Activated CD4-positive, alpha-beta T cell treated with anti-CD3 and anti-CD28 coated beads for 36 hours (primary cell): Measurements from ENCODE around the gene CSNK2A2. TPM values are rescaled to one million over a fixed set of nuclear protein-coding genes. Genes with fewer than 3 reads are reported as not detected.
A peak's percentile ranks its signal among the peaks of the same experiment; 100 is the strongest.

Experiments used
- ATAC-seq: fragments of 200-7000 bp; cut with Tn5 transposase; one replicate; pipeline ENCODE4 v1.10.0; 2021; ENCODE audit warnings: mild to moderate bottlenecking, moderate library complexity
- CTCF ChIA-PET: fragments of 350-600 bp; sonication (Branson Sonifier 250); formaldehyde crosslinking; loops from one replicate; lab custom pipeline; 2021; ENCODE audit warnings: antibody characterized with exemption; lab: Charles Lee
- POLR2A ChIA-PET: fragments of 350-600 bp; sonication (Branson Sonifier 250); formaldehyde crosslinking; loops from one replicate; lab custom pipeline; 2021; ENCODE audit warnings: antibody characterized with exemption, inconsistent platforms; lab: Charles Lee
- DNase-seq: peaks from one replicate; pipeline ENCODE4 v3.0.0-alpha.2; 2020
- H3K27ac Mint-ChIP-seq: one replicate; pipeline ENCODE4 v1.8.0; 2021; ENCODE audit warnings: mixed read lengths
- H3K27me3 Mint-ChIP-seq: one replicate; pipeline ENCODE4 v1.8.0; 2021; ENCODE audit warnings: mixed read lengths
- H3K36me3 Mint-ChIP-seq: one replicate; pipeline ENCODE4 v1.8.0; 2021; ENCODE audit warnings: low read depth, mixed read lengths
- H3K4me1 Mint-ChIP-seq: one replicate; pipeline ENCODE4 v1.8.0; 2021; ENCODE audit warnings: mixed read lengths
- H3K4me3 Mint-ChIP-seq: one replicate; pipeline ENCODE4 v1.8.0; 2021; ENCODE audit warnings: mild to moderate bottlenecking, moderate library complexity, mixed read lengths
- H3K9me3 Mint-ChIP-seq: one replicate; pipeline ENCODE4 v1.8.0; 2021; ENCODE audit warnings: low read depth, mixed read lengths
- intact Hi-C, 2 experiments: fragments of 100-400 bp; cut with DNase I in 1 of 2; cut with micrococcal nuclease in 1 of 2; formaldehyde crosslinking; loops; one replicate each; pipeline versions ENCODE4 v1.14.2 to v1.15.1; 2022 to 2024; cut with DNase I, micrococcal nuclease
- total RNA-seq, 2 experiments: library from RNA; stranded (reverse); gene quantifications; one replicate each; pipeline ENCODE4 v1.2.3, GENCODE V29; 2021

Gene CSNK2A2
- total RNA-seq, 2 experiments from 2014 or later, result 85.9 to 92.2 TPM

DNA sequence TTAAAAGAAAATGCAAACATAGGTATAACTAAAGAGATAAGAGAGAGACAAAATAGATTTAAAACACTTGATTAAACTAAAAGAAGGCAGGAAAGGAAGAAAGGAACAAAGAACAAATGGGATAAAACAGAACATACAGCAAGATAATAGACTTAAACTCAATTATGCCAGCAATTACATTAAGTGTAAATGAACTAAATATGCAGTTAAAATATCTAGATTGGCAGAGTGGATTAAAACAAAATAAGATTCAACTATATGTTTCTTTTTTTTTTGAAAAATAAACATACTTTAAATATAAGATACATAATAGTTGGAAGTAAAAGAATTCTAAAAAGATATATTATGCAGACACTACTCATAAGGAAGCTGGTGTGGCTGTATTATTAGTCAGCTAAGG, 59.1 kb downstream of the CSNK2A2 start:
- ChIA-PET CTCF (interaction anchor here (1.1 kb wide), 1 partner anchor 17 kb away, joined by 4 read pairs; no protein-coding TSS in a partner anchor), POLR2A (no interaction called here)
- Mint-ChIP-seq H3K4me3 (no peak overlapping the region), H3K27me3 (no peaks in the 10 kb centered on the region), H3K27ac (no peak overlapping the region), H3K36me3 (peaks cover 17% of the 10 kb centered on the region), H3K4me1 (no peaks in the 10 kb centered on the region), H3K9me3 (peaks cover 2% of the 10 kb centered on the region)
- ATAC-seq (no peak), DNase-seq (no peak)
- intact Hi-C loops, result no loop called here

DNA sequence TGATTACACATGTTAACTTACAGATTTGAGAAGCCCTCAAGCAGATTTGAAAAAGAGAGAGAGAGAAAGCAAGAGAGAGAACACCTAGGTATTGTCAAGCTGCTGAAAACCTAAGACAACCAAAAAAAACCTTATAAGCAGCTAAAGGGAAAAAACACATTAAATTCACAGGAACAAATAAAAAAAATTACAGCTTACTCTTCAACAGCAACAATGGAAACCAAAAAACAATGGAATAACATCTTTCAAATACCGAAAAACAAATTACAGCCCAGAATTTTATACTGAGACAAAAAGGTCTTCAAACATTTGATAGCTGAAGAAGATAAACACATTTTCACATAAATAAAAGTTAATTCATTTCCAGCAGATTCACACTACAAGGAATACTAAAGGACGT, 60.3 kb downstream of the CSNK2A2 start:
- no peaks in the 10 kb centered on the region for H3K4me1 Mint-ChIP-seq
- ChIA-PET POLR2A (interaction anchor here (0.7 kb wide), 1 partner anchor 24 kb away, joined by 3 read pairs; no protein-coding TSS in a partner anchor), CTCF (interaction anchor here (1.1 to 1.3 kb wide), 2 partner anchors 10 to 16 kb away, joined by 3 to 4 read pairs; no protein-coding TSS in a partner anchor)
- DNase-seq (no peak), ATAC-seq (no peak)
- peaks cover 2% of the 10 kb centered on the region for H3K9me3 Mint-ChIP-seq
- H3K27me3 Mint-ChIP-seq, result no peaks in the 10 kb centered on the region
- intact Hi-C loops, result no loop called here
- no peak overlapping the region for H3K27ac Mint-ChIP-seq
- peaks cover 17% of the 10 kb centered on the region for H3K36me3 Mint-ChIP-seq
- no peak overlapping the region for H3K4me3 Mint-ChIP-seq

DNA sequence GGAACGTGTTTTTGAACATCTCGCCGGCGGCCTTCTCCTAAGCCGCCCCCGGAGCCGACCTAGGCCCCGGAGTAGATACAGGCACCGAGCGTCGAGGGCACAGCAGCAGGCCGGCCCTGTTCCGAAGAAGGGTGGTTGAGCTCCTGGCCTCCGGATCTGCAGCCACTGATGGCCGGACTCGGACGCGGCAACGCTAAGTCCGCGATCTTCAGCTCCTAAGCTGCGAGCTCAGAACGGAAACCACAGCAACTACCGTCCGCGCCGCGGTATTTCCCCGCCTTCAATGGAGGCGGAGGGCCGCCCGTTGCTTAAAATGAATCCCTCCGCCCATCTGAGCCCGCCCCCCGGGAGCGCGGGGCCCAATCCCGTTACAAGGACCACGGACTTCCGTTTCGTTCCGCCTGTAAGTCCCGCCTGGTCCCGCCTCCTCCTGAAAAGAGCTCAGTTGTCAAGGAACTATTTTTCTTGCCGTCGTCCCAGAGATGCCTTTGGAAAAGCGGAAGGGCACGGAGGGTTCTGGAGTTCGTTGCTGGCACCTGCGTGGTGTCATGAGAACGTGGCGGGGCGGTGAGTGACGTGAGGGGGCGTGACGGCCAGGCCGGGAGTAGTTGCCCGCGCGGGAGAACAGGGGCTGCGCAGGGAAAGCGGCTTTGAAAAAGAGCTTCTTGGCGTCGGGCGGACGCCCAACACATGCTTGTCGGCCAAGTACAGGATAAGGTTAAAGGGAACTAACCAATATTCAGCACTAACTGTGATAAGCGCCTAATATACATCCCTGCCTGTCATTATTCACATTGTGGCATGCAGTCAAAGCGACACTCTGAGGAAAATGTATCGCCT, 68.6 kb downstream of the CSNK2A2 start, which contains the start of gene CFAP20:
TSS of gene CFAP20 (minus strand) at position 285 of the 840 bp plus-strand sequence. CDS start at position 19, 266 bp downstream.
- DNase-seq (peak; percentile 98), ATAC-seq (peak; percentile 94)
- peak within 1 kb of the TSS; percentile 84 for H3K27ac Mint-ChIP-seq
- POLR2A ChIA-PET, result interaction anchor here (0.8 to 1.4 kb wide), 12 partner anchors 15 to 627 kb away, joined by 3 to 7 read pairs (median 4); partner anchors contain the start of genes GINS3 and USB1
- CTCF ChIA-PET, result interaction anchor here (0.6 to 1.9 kb wide), 9 partner anchors 10 to 252 kb away, joined by 3 to 6 read pairs (median 3); partner anchors contain the start of gene ZNF319
- H3K4me1 Mint-ChIP-seq, result peaks cover 38% of the 10 kb centered on the region
- no peaks in the 10 kb centered on the region for H3K9me3 Mint-ChIP-seq
- H3K4me3 Mint-ChIP-seq, result peak within 1 kb of the TSS; percentile 75
- H3K27me3 Mint-ChIP-seq, result no peaks in the 10 kb centered on the region
- no peaks in the 10 kb centered on the region for H3K36me3 Mint-ChIP-seq
- intact Hi-C loops, result loop anchor here (1.0 to 5.0 kb wide), 17 partner anchors 69 to 1197 kb away; partner anchors contain the start of genes CSNK2A2 (in 2 of the 2), GINS3 (in 2 of the 2), MMP15 (in 2 of the 2) and ARL2BP (in 1 of the 2)

DNA sequence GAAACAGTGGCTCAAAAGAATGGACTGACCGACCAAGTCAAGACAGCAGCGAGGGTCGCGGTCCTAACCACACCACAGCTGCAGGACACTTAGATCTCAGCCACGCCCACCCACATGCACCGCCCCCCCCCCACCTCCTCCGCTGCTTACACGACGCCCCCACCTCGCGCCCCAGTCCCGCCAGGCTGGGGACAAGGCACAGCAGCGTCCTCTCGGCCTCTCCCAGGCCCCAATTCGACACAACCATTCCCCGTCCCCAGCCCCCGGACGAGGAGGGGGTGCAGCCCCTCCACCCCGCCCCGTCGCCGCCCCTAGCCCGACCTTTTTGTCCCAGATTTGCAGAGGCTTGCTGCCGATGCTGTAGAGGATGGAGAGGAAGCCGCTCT, 69.2 kb downstream of the CSNK2A2 start:
- no peak for ATAC-seq
- DNase-seq, result no peak
- ChIA-PET POLR2A (interaction anchor here (1.0 to 1.4 kb wide), 6 partner anchors 31 to 627 kb away, joined by 3 to 6 read pairs (median 4); partner anchors contain the start of genes GINS3 and USB1), CTCF (interaction anchor here (0.6 to 1.9 kb wide), 8 partner anchors 9 to 252 kb away, joined by 3 to 6 read pairs (median 3); partner anchors contain the start of gene ZNF319)
- Mint-ChIP-seq H3K27ac (peak overlapping the region; percentile 84), H3K9me3 (no peaks in the 10 kb centered on the region), H3K4me3 (peak overlapping the region; percentile 75), H3K36me3 (no peaks in the 10 kb centered on the region), H3K27me3 (no peaks in the 10 kb centered on the region), H3K4me1 (peaks cover 44% of the 10 kb centered on the region)
- intact Hi-C loops, result loop anchor here (1.0 to 5.0 kb wide), 17 partner anchors 70 to 1196 kb away; partner anchors contain the start of genes CSNK2A2 (in 2 of the 2), GINS3 (in 2 of the 2), MMP15 (in 2 of the 2) and ARL2BP (in 1 of the 2)

DNA sequence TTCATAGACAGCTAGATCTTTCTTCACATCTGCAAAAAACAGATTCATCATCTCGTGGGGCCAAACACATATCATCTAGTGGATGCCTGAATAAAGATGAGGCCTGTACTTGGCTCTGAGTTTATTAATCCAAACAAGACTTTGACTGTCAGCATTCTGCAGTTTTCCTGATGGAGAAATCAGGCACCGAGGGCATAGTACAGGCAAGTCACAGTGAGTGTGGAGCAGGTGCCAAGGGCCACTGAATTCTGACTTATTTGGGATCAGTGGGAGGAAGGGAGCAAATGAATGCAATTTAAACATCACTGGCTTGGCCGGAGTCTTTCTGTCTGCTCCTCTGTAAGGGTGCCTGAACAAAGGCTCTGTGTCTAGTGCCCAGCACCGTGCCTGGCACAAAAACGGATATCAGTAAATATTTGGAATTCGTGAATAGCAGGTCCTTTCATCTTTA, 69.7 kb downstream of the CSNK2A2 start:
- no peak for ATAC-seq
- no peaks in the 10 kb centered on the region for H3K9me3 Mint-ChIP-seq
- H3K4me1 Mint-ChIP-seq, result peaks cover 44% of the 10 kb centered on the region
- intact Hi-C loops, result loop anchor here (2.0 to 5.0 kb wide), 7 partner anchors 231 to 1196 kb away; partner anchors contain the start of genes ARL2BP (in 1 of the 2), CIAPIN1 (in 1 of the 2), COQ9 (in 1 of the 2) and GINS3 (in 1 of the 2)
- H3K4me3 Mint-ChIP-seq, result peak overlapping the region; percentile 75
- no peak for DNase-seq
- ChIA-PET CTCF (interaction anchor here (0.7 to 1.9 kb wide), 4 partner anchors 9 to 173 kb away, joined by 3 to 4 read pairs (median 4); no protein-coding TSS in a partner anchor), POLR2A (interaction anchor here (0.8 kb wide), 1 partner anchor 105 kb away, joined by 3 read pairs; no protein-coding TSS in a partner anchor)
- H3K27ac Mint-ChIP-seq, result peak overlapping the region; percentile 61
- no peaks in the 10 kb centered on the region for H3K36me3 Mint-ChIP-seq
- no peaks in the 10 kb centered on the region for H3K27me3 Mint-ChIP-seq

DNA sequence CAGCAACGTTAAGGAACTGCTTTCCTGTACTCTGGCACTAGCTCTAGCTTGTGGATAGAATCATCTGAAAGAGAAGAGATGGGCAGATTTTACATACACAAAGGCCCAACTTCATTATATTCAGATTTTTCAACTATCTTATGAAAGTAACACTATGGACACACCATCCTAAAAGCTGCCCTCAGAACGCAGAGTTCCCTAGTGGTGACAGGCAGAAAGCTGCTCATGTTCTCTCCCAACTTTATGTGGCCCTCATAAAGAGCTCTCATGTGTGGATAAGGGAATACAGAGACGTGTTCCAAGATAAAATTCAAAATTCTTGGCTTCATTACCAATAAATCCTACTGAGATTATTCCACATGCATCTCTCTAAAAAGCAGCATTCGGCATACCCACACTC, 70.3 kb downstream of the CSNK2A2 start:
- H3K27ac Mint-ChIP-seq, result peak overlapping the region; percentile 61
- H3K27me3 Mint-ChIP-seq, result no peaks in the 10 kb centered on the region
- no peaks in the 10 kb centered on the region for H3K9me3 Mint-ChIP-seq
- H3K36me3 Mint-ChIP-seq, result no peaks in the 10 kb centered on the region
- CTCF ChIA-PET, result interaction anchor here (0.6 to 1.9 kb wide), 11 partner anchors 10 to 173 kb away, joined by 3 to 5 read pairs (median 3); no protein-coding TSS in a partner anchor
- intact Hi-C loops, result loop anchor here (2.0 to 5.0 kb wide), 7 partner anchors 230 to 1195 kb away; partner anchors contain the start of genes ARL2BP (in 1 of the 2), CIAPIN1 (in 1 of the 2), COQ9 (in 1 of the 2) and GINS3 (in 1 of the 2)
- DNase-seq (no peak), ATAC-seq (no peak)
- H3K4me3 Mint-ChIP-seq, result peak overlapping the region; percentile 75
- POLR2A ChIA-PET, result interaction anchor here (0.5 to 0.8 kb wide), 2 partner anchors 52 to 104 kb away, joined by 3 to 6 read pairs; no protein-coding TSS in a partner anchor
- peaks cover 46% of the 10 kb centered on the region for H3K4me1 Mint-ChIP-seq

DNA sequence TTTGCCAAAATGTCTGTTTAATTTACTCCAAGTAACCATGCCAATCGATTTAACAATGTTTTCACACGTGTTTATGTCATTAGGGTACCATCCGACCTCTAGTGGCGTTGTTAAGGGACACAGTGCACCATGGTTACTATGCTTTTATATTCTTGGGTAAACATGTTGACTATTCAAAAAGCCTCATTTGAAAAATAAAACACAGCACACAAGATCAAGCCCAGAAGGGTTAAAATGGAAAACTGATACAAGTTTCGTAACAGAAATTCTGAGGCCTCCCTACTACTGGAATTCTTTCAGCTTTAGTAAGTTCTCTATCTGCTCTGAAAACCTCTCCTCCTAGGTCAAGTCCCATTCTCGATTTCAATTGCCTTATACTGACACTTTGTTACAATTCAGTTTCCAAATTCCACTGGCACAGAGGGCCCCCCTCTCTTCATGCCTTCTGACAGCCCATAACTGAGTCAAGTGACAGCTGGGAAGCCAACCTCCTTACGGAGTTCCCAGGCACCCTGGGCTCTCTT, 70.8 kb downstream of the CSNK2A2 start:
- intact Hi-C loops, result loop anchor here (5.0 kb wide), 4 partner anchors 230 to 1195 kb away; partner anchors contain the start of genes CIAPIN1 (in 1 of the 2), COQ9 (in 1 of the 2) and HERPUD1 (in 1 of the 2)
- peak overlapping the region; percentile 75 for H3K4me3 Mint-ChIP-seq
- peak; percentile 38 for DNase-seq
- ChIA-PET CTCF (interaction anchor here (0.6 to 2.7 kb wide), 15 partner anchors 10 to 174 kb away, joined by 3 to 16 read pairs (median 3); no protein-coding TSS in a partner anchor), POLR2A (interaction anchor here (0.5 kb wide), 1 partner anchor 51 kb away, joined by 6 read pairs; no protein-coding TSS in a partner anchor)
- no peaks in the 10 kb centered on the region for H3K9me3 Mint-ChIP-seq
- H3K4me1 Mint-ChIP-seq, result peaks cover 50% of the 10 kb centered on the region
- no peaks in the 10 kb centered on the region for H3K36me3 Mint-ChIP-seq
- peak overlapping the region; percentile 47 for H3K27ac Mint-ChIP-seq
- no peaks in the 10 kb centered on the region for H3K27me3 Mint-ChIP-seq
- ATAC-seq, result no peak

DNA sequence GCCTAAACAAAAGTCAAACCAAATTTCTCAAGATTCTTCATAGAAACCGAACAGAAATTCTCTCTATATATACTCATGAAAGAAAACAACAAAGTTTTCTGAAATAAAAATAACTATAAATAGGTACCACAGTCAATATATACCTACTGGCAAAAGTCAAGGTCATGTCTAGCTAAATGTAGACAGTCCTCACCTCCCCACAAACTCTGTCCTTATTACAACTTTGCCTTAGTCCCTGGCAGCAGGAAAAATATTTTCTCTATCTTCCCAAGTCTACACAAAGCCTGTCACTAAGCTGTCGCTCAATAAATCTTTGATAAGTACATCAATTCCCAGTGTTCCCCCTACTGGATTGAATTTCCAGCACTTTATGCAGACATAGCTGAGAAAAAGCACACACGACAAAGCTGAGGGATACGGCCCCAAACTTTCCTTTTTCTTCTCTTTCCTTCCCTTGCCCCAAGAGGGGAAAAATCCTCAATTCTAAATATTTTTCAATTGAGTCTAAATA, 71.4 kb downstream of the CSNK2A2 start:
- H3K4me1 Mint-ChIP-seq, result peaks cover 56% of the 10 kb centered on the region
- intact Hi-C loops, result loop anchor here (1.0 to 5.0 kb wide), 5 partner anchors 106 to 1194 kb away; partner anchors contain the start of genes CIAPIN1 (in 1 of the 2), COQ9 (in 1 of the 2) and HERPUD1 (in 1 of the 2)
- ChIA-PET CTCF (interaction anchor here (0.7 to 2.7 kb wide), 10 partner anchors 10 to 107 kb away, joined by 3 to 16 read pairs (median 4); no protein-coding TSS in a partner anchor), POLR2A (no interaction called here)
- peak overlapping the region; percentile 47 for H3K27ac Mint-ChIP-seq
- H3K9me3 Mint-ChIP-seq, result no peaks in the 10 kb centered on the region
- no peaks in the 10 kb centered on the region for H3K36me3 Mint-ChIP-seq
- no peaks in the 10 kb centered on the region for H3K27me3 Mint-ChIP-seq
- peak overlapping the region; percentile 75 for H3K4me3 Mint-ChIP-seq
- no peak for DNase-seq
- no peak for ATAC-seq

DNA sequence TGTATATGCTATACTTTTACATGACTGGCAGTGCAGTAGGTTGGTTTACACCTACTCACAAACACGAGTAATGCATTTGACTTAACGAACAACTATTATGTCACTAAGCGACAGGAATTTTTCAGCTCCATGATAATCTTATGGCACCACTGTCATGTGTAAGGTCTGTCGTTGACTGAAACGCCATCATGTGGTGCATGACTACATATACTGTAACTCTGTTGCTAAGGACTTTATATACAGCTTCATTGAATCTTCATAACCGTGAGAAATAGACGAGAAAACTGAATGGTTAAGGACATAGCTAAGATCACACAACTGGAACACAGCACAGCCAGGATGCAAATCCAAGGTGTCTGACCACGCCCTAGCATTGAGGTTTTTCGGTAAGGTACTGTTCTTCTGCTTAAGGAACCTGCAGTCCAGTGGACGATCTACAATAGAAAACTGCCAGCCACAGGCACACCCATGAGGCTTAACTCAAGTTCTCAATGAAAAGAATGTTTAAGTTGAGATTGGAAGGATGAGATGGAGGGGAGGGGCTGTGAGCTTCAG, 72.0 kb downstream of the CSNK2A2 start:
- Mint-ChIP-seq H3K36me3 (no peaks in the 10 kb centered on the region), H3K9me3 (no peaks in the 10 kb centered on the region), H3K4me3 (peak overlapping the region; percentile 13), H3K4me1 (peaks cover 61% of the 10 kb centered on the region), H3K27me3 (no peaks in the 10 kb centered on the region), H3K27ac (peak overlapping the region; percentile 35)
- CTCF ChIA-PET, result interaction anchor here (0.7 to 2.7 kb wide), 6 partner anchors 10 to 103 kb away, joined by 3 to 16 read pairs (median 4); no protein-coding TSS in a partner anchor
- POLR2A ChIA-PET, result no interaction called here
- DNase-seq (no peak), ATAC-seq (no peak)
- intact Hi-C loops, result loop anchor here (1.0 to 5.0 kb wide), 5 partner anchors 106 to 1194 kb away; partner anchors contain the start of genes CIAPIN1 (in 1 of the 2), COQ9 (in 1 of the 2) and HERPUD1 (in 1 of the 2)
